NCI-H1105 (cell line): ENCODE results near the gene LINGO1.

Source experiments
- DNase-seq: peaks from one replicate; lab custom pipeline; 2025; lab: John Stamatoyannopoulos, UW

The LINGO1 gene

GRCh38 chr15:77657634-77658238 is 25.0 kb upstream of the LINGO1 start:
- no peak for DNase-seq

DNA sequence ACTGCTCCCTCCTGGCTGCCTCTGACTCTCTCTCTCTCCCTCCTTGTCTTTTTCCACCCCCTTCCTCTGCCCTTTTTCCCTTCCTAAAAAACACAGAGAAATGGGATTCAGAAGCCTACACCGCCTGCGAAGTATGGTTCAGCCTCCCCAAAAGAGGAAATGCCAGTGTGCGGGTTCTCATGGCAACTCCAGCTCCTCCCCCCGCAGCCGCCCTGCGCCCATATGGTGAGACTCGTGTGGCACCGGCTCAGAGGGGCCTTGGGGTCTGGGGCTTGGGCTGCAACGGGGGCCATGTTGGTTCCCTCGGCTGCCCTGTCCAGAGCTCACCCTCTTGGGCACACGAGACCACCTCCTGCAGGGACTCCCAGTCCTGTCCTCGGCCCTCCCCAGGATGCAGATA is 23.6 kb upstream of the LINGO1 start:
- no peak for DNase-seq

DNA sequence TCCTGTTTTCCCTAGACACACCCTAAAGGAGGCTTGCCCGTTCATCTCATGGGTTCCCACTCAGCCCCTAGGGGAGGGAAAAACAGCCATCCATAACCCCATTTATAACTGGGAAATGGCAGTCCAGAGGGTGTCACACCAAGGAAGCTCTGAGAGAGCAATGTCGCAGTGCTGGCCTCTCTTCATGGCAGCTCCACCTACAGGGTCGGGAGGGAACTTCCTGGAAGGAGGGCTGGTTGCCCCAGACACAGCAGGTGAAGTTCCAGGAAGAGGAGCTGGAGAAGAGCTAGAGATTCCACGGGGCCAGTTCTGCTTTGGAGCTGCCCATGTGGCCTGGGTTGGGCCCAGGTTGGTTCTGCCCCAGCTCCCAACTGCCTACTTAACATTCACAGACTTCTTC is 22.3 kb upstream of the LINGO1 start:
- DNase-seq = no peak

- no peak for DNase-seq
Measured at GRCh38 chr15:77653832-77654480, 21.2 kb upstream of the LINGO1 start.

GRCh38 chr15:77650265-77650664 is 17.6 kb upstream of the LINGO1 start:
- no peak for DNase-seq

DNA sequence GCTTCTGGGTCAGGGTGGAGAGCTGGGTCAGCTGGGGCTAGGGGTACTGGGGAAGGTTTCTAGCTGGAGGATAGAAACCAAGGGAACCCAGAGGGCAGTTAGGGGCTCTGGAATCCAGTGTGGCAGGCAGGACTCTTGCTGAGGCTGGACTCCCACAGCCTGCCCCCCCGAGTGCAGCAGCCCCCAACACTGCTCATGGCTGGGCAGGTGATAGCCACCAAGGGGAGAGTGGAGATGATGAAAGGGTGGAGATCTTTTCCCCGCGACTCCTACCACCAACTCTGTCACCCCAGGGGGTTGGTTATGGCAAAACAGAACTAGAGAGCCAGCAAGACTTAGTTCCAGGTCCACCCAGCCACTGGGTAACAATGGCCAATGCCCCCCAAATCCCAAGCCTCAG is 16.9 kb upstream of the LINGO1 start:
- no peak for DNase-seq

DNA sequence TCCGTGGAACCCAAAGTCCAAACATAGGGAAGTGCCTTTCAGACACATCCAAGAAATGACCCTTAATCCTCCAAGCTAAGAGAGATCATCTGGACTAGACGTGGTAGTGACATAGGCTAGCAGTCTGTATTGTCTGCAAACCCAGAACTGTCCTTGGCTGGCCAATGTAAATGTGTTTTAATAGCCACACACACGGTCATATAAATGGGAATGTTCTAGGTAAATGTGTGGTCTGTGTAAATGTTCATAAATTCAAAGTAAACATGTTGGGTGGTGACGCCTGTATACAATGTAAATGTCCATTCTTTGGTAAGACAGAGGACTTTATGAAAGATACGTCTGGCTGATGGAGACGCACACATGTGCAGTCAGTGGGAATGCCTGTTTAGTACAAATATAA is 16.3 kb upstream of the LINGO1 start:
- no peak for DNase-seq

DNA sequence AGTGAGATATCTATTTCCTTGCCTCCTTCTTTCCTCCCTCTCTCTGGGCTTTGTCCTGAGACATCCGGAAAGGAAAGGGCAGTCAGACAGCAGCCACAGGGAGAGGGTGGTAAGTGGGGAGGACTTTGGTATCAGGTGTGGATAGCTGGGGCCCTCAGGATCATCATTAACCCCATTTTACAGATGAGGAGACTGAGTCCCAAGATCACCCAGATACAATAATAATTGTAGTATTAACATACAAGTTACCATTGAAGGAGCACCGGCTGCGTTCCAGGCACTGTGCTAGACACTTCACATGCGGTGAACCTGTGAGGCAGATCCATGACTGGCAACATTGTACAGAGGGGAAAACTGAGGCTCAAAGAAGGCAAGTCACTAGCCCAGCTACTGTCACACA is 15.2 kb upstream of the LINGO1 start:
- DNase-seq = no peak

DNA sequence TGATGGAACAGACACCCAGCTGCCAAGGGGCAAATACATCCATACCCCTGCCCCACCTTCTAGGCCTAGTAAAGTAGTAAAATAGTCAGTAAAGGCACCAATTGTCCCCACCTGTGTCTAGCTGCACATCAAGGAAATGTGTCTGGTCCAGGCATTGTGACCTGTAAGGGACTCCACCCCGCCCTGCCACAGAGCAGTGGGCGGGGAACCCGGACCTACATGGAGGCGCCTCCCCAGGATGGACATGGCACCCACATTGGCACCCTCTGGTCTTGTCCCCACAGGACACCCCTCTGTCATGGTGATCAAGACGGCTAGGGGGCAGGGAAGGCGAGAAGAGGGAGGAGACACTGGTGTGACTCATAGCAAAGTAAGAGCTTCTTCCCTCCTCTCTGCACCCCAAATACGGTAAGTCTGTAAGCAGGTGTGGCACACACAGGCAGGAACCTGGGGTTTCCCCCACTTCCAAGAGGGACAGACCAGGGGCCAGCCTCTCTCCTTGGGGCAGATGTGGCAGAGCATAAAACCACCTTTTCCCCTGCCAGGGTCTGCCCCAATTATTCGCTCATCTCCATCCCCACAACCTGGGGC is 13.5 kb upstream of the LINGO1 start:
- no peak for DNase-seq

GRCh38 chr15:77645602-77646001 is 12.9 kb upstream of the LINGO1 start:
- DNase-seq = no peak

DNA sequence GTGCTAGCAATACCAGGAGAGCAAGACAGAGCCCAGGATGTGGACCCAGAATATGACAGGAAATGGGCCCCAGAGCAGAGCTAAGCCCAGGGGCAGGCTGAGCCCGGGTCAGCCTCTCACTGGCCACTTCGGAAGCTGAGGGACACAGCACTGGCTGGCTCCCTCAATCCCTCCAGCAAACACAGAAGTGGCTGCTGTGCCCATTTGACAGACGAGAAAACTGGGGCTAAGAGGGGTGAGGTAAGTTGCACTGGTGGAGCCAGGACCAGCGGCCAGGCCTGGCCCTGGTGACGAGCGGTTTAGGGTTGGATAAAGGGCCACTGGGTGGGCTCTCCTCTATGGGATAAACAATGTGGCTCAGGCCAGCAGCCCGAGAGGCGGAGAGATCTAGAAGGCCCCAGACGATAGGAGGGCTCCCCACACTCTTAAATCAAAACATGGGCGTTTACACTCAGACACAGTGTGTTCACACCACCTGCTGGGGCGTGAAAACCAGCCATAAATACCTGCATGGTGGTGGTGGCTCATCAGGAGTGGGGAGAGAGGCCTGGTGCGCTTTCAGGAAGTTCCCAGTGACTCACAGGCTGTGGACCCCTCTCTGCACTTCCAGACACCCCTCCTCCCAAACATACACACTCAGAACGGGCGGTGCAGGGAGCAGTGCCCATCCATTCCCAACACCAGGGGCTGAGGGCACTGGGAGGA is 12.0 kb upstream of the LINGO1 start:
- DNase-seq = no peak

- DNase-seq = no peak
Measured at GRCh38 chr15:77643764-77644163, 11.1 kb upstream of the LINGO1 start.

GRCh38 chr15:77642793-77643430 is 10.2 kb upstream of the LINGO1 start:
- DNase-seq = no peak

DNA sequence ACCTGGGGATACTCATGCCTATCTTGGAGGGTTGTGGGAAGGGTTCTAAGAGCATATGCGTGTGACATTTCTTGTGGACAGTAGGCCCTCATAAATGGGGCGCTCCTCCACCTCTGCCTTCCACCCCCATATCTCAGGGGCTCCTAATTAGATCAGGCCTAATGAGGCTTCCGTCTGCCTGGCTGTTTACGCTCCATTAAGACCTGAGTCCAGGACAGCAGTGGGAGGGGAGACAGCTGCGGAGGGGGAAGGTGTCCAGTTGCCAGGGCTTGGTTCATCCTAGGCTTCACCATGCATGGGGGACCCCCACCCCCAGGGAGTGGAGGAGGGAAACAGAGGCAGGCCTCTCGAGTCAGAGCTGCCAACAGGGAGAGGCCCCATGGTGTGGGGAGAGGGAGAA is 9.3 kb upstream of the LINGO1 start:
- DNase-seq = no peak

GRCh38 chr15:77640615-77641014 is 7.9 kb upstream of the LINGO1 start:
- no peak for DNase-seq

DNA sequence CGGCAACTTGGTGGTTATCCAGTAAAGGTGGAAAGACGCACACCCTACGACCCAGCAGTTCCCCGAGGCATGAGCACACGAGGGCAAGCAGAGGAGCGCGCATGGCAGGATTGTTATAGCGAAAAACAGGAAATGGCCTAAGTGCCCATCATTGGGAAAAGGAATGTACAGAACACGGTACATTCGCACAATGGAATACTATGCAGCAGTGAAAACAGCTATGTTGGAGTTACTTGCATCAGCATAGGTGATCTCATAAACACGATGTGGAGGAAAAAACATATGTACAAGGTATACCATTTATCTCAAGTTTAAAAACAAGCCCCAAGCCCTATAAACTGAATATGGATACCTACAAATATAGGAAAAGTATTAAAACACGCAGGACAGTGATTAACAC is 6.7 kb upstream of the LINGO1 start:
- DNase-seq = no peak

- DNase-seq = no peak
Measured at GRCh38 chr15:77637851-77638692, 5.4 kb upstream of the LINGO1 start.

DNA sequence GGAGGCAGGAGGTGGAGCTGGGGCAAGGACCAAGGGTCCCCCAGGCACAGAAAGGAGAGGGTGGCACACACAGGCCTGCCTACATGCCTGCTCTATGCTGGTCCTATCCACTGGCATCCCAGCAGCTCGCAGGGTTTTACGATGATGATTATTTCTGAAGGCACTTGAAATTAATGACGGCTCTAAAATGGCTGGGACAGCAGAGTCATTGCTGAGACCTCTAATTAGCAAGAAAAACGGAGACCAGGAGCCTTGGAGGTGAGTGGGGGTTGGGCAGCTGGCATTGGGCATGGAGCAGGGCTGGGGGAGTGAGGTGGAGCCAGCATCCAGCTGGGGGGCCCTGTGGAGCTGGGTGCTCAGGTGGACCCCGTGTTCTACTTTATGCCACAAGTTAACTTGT is 3.5 kb upstream of the LINGO1 start:
- no peak for DNase-seq

DNA sequence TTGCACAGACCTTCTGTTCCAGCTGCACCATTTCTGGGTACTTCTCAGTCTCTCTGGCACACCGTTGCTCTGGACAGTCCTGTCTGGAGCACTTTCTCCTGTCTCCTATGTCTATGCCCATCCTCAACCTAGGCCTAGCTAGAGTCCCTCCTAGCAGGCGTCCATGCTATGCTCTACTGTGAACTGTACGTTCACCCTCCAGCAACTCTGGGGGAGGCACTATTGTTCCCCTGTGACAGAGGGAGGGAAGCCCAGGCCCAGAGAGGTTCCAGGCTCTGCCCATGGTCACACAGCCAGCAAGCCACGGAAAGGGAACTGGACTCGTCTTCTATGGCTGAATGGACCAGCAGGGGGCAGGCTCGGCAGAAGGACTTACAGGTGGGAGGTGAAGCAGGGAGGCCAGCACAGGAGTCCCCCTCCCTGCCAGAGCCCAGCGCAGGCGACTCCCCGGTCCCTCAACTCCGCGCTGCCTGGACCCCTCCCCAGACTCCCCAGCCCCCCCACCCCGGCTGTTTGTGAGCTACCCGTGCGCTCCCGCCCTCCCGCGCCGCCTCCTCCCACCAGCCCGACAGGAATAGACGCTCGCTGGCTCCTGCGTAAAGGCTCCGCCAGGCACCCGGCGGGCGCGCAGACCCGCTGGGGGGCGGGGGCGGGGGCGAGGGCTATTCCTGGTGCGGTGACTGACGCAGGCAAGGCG is 1.7 kb upstream of the LINGO1 start:
- DNase-seq = no peak

DNA sequence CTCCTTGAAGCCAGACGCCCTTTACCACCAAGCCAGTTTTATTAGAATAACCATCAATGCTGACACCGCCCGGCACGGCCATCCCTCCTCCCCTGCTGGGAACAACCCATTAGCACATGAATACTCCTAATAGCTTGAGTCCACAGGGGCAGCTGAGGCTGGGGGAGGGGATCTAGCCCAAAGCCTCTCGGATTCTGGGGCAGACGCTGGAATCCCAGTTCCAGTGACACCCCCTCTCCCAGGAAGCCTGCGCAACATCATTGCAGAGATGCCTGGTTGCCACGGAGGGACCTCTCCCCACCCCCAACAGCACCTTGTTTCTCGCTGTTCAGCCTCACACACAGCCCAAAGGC is 1.2 kb upstream of the LINGO1 start:
- no peak for DNase-seq
